Breast epithelium (tissue), 4 donors: ENCODE data around the gene TM9SF2. TPM values are rescaled to one million over a fixed set of nuclear protein-coding genes. Genes with fewer than 3 reads are reported as not detected.
"Not testable (repeated sequence)": the region's sequence is repeated elsewhere in the genome, so short reads cannot be mapped to it uniquely, and the experiment has no call there.

Experiments used
- DNase-seq, 2 donors: peaks; one replicate each; pipeline ENCODE4 v3.0.0-alpha.2; 2019; ENCODE audit warnings: low spot score in 2 of 2
- H3K27ac ChIP-seq, 2 donors: fragments of 200-600 bp; sonication (generic) in 1 of 2; one replicate each; pipeline ENCODE4 v1.5.1; 2016 to 2019; ENCODE audit warnings: mild to moderate bottlenecking in 1 of 2
- H3K27me3 ChIP-seq, 2 donors: fragments of 200-600 bp; sonication (generic) in 1 of 2; one replicate each; pipeline versions ENCODE4 v1.5.1 to v1.6.0; 2017 to 2019; ENCODE audit warnings: control low read depth in 1 of 2, mild to moderate bottlenecking in 1 of 2
- H3K36me3 ChIP-seq: fragments of 200-600 bp; one replicate; pipeline ENCODE4 v1.5.1; 2019
- H3K4me1 ChIP-seq, 2 donors: fragments of 200-600 bp; sonication (generic); one replicate each; pipeline ENCODE4 v1.5.1; 2016 to 2019; ENCODE audit warnings: control low read depth in 1 of 2
- H3K4me3 ChIP-seq, 3 donors: fragments of 200-600 bp; sonication (generic); 1 replicate in 2 of 3; 2 replicates in 1 of 3; pipeline ENCODE4 v1.5.1; 2016 to 2019; ENCODE audit warnings: mild to moderate bottlenecking in 3 of 3, moderate library complexity in 2 of 3
- H3K9me3 ChIP-seq, 2 donors: fragments of 200-600 bp; sonication (generic) in 1 of 2; one replicate each; pipeline ENCODE4 v1.5.1; 2016 to 2019; ENCODE audit warnings: control low read depth in 1 of 2
- POLR2A ChIP-seq: fragments of 450-650 bp; IDR thresholded peaks from one replicate; pipeline ENCODE4 v1.6.1; 2016; ENCODE audit warnings: antibody characterized with exemption, mild to moderate bottlenecking, moderate library complexity
- POLR2AphosphoS5 ChIP-seq, 3 donors: sonication (generic); formaldehyde crosslinking; IDR thresholded peaks; one replicate each; pipeline ENCODE4 v1.6.1; 2017; ENCODE audit warnings: antibody characterized with exemption in 3 of 3
- intact Hi-C: fragments of 100-400 bp; cut with DNase I; formaldehyde crosslinking; loops from one replicate; pipeline ENCODE4 v1.15.1; 2023; ENCODE audit warnings: low total_unique reads
- total RNA-seq, 3 donors: library from RNA; depleted of rRNA; stranded (reverse); fragments of >200 nt; gene quantifications; one replicate each; pipeline ENCODE4 v1.1.0, GENCODE V29; 2016
- TF ChIP-seq, protein P1 (sequence below), 3 donors: fragments of 450-650 bp; IDR thresholded peaks; one replicate each; pipeline ENCODE4 v1.5.1; 2016 to 2017; ENCODE audit warnings: antibody characterized with exemption in 3 of 3, mild to moderate bottlenecking in 3 of 3, moderate library complexity in 3 of 3

TM9SF2 gene
- total RNA-seq, 3 donors from 2014 or later, result 95.1 to 155 (median 107) TPM

- H3K4me3 ChIP-seq, result no peak overlapping the region
- TF ChIP-seq, protein P1, sequence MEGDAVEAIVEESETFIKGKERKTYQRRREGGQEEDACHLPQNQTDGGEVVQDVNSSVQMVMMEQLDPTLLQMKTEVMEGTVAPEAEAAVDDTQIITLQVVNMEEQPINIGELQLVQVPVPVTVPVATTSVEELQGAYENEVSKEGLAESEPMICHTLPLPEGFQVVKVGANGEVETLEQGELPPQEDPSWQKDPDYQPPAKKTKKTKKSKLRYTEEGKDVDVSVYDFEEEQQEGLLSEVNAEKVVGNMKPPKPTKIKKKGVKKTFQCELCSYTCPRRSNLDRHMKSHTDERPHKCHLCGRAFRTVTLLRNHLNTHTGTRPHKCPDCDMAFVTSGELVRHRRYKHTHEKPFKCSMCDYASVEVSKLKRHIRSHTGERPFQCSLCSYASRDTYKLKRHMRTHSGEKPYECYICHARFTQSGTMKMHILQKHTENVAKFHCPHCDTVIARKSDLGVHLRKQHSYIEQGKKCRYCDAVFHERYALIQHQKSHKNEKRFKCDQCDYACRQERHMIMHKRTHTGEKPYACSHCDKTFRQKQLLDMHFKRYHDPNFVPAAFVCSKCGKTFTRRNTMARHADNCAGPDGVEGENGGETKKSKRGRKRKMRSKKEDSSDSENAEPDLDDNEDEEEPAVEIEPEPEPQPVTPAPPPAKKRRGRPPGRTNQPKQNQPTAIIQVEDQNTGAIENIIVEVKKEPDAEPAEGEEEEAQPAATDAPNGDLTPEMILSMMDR (IDR thresholded peaks at IDR 0.05), result no peak
Observed at GRCh38 chr13:99484473-99484872, 16.8 kb upstream of the TM9SF2 start.

GRCh38 chr13:99486996-99487395, 14.3 kb upstream of the TM9SF2 start:
- TF ChIP-seq POLR2AphosphoS5 (IDR thresholded peaks at IDR 0.05) (no peak), POLR2A (no peak)
- TF ChIP-seq, protein P1 (IDR thresholded peaks at IDR 0.05), result no peak
- no peaks in the 10 kb centered on the region for H3K9me3 ChIP-seq
- no peaks in the 10 kb centered on the region for H3K4me1 ChIP-seq
- no peaks in the 10 kb centered on the region for H3K36me3 ChIP-seq
- DNase-seq, result no peak
- H3K4me3 ChIP-seq, result no peak overlapping the region
- H3K27ac ChIP-seq, result no peak overlapping the region
- intact Hi-C loops, result no loop called here
- no peaks in the 10 kb centered on the region for H3K27me3 ChIP-seq

More at GRCh38 chr13:99484473-99484872, 16.8 kb upstream of the TM9SF2 start:
- Histone ChIP-seq H3K36me3 (no peaks in the 10 kb centered on the region), H3K27me3 (no peaks in the 10 kb centered on the region), H3K9me3 (no peaks in the 10 kb centered on the region), H3K27ac (no peak overlapping the region), H3K4me1 (no peaks in the 10 kb centered on the region)
- DNase-seq, result no peak
- intact Hi-C loops, result no loop called here

- Histone ChIP-seq H3K27ac (no peak overlapping the region), H3K9me3 (no peaks in the 10 kb centered on the region), H3K4me3 (no peak overlapping the region), H3K36me3 (no peaks in the 10 kb centered on the region), H3K4me1 (no peaks in the 10 kb centered on the region), H3K27me3 (no peaks in the 10 kb centered on the region)
- DNase-seq, result no peak
- intact Hi-C loops, result no loop called here
- no peak for TF ChIP-seq POLR2AphosphoS5 (IDR thresholded peaks at IDR 0.05)
- no peak for TF ChIP-seq POLR2A
- TF ChIP-seq, protein P1 (IDR thresholded peaks at IDR 0.05), result no peak
Observed at GRCh38 chr13:99489028-99489427, 12.2 kb upstream of the TM9SF2 start.

- H3K9me3 ChIP-seq, H3K36me3 ChIP-seq, intact Hi-C loops, H3K4me1 ChIP-seq, H3K27me3 ChIP-seq, H3K4me3 ChIP-seq, DNase-seq, H3K27ac ChIP-seq: not testable (repeated sequence)
Observed at GRCh38 chr13:99491750-99492149, 9.5 kb upstream of the TM9SF2 start.

DNA sequence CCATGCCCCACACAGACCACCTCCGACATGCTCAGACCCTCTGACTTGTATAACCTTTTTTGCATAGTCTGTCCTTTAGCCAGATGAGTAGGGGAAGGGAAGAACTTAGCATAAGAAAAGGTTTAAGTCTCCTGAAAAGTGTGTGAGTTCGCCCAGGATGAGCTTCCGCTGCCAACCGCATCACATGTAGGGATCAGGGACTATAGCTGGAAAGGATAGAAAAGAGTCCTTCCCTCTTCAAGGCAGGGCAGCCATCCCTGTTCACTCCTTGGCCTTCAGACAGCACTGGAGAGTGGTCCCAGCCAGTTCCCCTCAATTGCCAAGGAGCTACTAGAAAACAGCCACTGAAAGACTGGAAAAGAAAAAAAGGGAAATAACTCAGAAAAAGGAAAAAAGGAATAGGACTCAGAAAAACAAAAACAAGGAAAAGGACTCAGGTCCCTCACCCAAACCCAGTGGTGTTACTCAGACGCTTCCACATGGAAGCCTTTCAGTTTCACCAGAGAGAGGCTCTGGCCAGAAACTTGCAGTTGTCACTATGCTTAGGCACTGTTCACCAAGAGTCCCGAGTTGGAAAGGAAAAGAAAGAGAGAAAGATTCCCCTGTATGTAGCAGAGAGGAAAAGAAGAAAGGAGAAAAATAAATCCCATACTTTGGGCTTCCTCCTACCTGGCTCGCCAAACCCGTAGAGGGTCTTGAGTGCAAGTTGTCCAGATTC, 5.6 kb upstream of the TM9SF2 start:
- H3K36me3 ChIP-seq, result no peaks in the 10 kb centered on the region
- peaks cover 0 to 4% of the 10 kb centered on the region in 2 donors for H3K4me1 ChIP-seq
- peak overlapping the region; percentile 28 to 60 (median 46) for H3K4me3 ChIP-seq
- no peak for DNase-seq
- intact Hi-C loops, result no loop called here
- TF ChIP-seq POLR2AphosphoS5 (IDR thresholded peaks at IDR 0.05), result no peak
- TF ChIP-seq, protein P1 (IDR thresholded peaks at IDR 0.05), result no peak
- TF ChIP-seq POLR2A, result no peak
- H3K9me3 ChIP-seq, result no peaks in the 10 kb centered on the region
- peak overlapping the region; percentile 50 to 70 for H3K27ac ChIP-seq
- no peaks in the 10 kb centered on the region for H3K27me3 ChIP-seq
